ENCODE measurements around the gene DLST. TPM values are rescaled to one million over a fixed set of nuclear protein-coding genes. Genes with fewer than 3 reads are reported as not detected.

DLST gene
- total RNA-seq, 1 donor from 2014 or later = 101 TPM

DNA sequence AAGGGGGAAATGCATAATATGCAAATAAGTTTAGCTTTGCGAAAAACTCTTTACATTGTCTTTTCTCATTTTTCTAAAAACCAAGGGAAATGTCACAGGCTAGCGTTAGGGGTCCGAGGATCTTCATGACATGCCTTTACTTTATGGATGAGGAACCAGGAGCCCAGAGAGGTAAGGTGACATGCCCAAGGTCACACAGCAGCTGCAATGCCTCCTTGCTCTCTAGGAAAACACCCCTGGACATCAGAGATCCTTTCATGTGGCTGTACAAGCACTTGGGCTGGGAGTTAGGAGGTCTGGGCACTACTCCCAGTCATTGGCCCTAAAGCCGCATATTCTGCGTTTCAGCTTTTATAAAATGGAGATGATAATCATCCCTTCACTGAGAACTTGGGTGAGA lies 6.5 kb upstream of the DLST start:
- TF ChIP-seq, protein P1, sequence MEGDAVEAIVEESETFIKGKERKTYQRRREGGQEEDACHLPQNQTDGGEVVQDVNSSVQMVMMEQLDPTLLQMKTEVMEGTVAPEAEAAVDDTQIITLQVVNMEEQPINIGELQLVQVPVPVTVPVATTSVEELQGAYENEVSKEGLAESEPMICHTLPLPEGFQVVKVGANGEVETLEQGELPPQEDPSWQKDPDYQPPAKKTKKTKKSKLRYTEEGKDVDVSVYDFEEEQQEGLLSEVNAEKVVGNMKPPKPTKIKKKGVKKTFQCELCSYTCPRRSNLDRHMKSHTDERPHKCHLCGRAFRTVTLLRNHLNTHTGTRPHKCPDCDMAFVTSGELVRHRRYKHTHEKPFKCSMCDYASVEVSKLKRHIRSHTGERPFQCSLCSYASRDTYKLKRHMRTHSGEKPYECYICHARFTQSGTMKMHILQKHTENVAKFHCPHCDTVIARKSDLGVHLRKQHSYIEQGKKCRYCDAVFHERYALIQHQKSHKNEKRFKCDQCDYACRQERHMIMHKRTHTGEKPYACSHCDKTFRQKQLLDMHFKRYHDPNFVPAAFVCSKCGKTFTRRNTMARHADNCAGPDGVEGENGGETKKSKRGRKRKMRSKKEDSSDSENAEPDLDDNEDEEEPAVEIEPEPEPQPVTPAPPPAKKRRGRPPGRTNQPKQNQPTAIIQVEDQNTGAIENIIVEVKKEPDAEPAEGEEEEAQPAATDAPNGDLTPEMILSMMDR (IDR thresholded peaks at IDR 0.05) = no peak
- no peaks in the 10 kb centered on the region for H3K9me3 Mint-ChIP-seq (ENCODE audit: unreplicated experiment)
- H3K4me1 Mint-ChIP-seq (ENCODE audit: unreplicated experiment) = no peaks in the 10 kb centered on the region
- no peak overlapping the region for H3K4me3 Mint-ChIP-seq (ENCODE audit: unreplicated experiment)
- H3K27ac Mint-ChIP-seq (ENCODE audit: unreplicated experiment) = no peak overlapping the region
- no peaks in the 10 kb centered on the region for H3K27me3 Mint-ChIP-seq (ENCODE audit: unreplicated experiment)
- peaks cover 2% of the 10 kb centered on the region for H3K36me3 Mint-ChIP-seq (ENCODE audit: unreplicated experiment)
- no peak for DNase-seq (ENCODE audit: extremely low spot score, unreplicated experiment)

- no peak for DNase-seq (ENCODE audit: extremely low spot score, unreplicated experiment)
- Mint-ChIP-seq H3K27me3 (ENCODE audit: unreplicated experiment) (no peaks in the 10 kb centered on the region), H3K9me3 (ENCODE audit: unreplicated experiment) (no peaks in the 10 kb centered on the region), H3K4me1 (ENCODE audit: unreplicated experiment) (peaks cover 5% of the 10 kb centered on the region), H3K4me3 (ENCODE audit: unreplicated experiment) (no peak within 1 kb of the TSS), H3K27ac (ENCODE audit: unreplicated experiment) (no peak within 1 kb of the TSS), H3K36me3 (ENCODE audit: unreplicated experiment) (peaks cover 2% of the 10 kb centered on the region)
- TF ChIP-seq, protein P1 (IDR thresholded peaks at IDR 0.05) = no peak
Measured at GRCh38 chr14:74875941-74876913, 5.5 kb upstream of the DLST start, which contains the start of gene PROX2. TSS of gene PROX2 (minus strand) at chr14:74876145. CDS start at chr14:74863834, 12,311 bp downstream.

GRCh38 chr14:74879427-74880182 lies 2.1 kb upstream of the DLST start:
- H3K36me3 Mint-ChIP-seq (ENCODE audit: unreplicated experiment) = peaks cover 2% of the 10 kb centered on the region
- TF ChIP-seq, protein P1 (IDR thresholded peaks at IDR 0.05) = no peak
- H3K27me3 Mint-ChIP-seq (ENCODE audit: unreplicated experiment) = no peaks in the 10 kb centered on the region
- peaks cover 28% of the 10 kb centered on the region for H3K4me1 Mint-ChIP-seq (ENCODE audit: unreplicated experiment)
- no peak for DNase-seq (ENCODE audit: extremely low spot score, unreplicated experiment)
- no peaks in the 10 kb centered on the region for H3K9me3 Mint-ChIP-seq (ENCODE audit: unreplicated experiment)
- no peak overlapping the region for H3K27ac Mint-ChIP-seq (ENCODE audit: unreplicated experiment)
- no peak overlapping the region for H3K4me3 Mint-ChIP-seq (ENCODE audit: unreplicated experiment)

- Mint-ChIP-seq H3K9me3 (ENCODE audit: unreplicated experiment) (no peaks in the 10 kb centered on the region), H3K4me1 (ENCODE audit: unreplicated experiment) (peaks cover 47% of the 10 kb centered on the region), H3K27me3 (ENCODE audit: unreplicated experiment) (no peaks in the 10 kb centered on the region), H3K27ac (ENCODE audit: unreplicated experiment) (peak overlapping the region; percentile 94), H3K36me3 (ENCODE audit: unreplicated experiment) (peaks cover 11% of the 10 kb centered on the region), H3K4me3 (ENCODE audit: unreplicated experiment) (peak overlapping the region; percentile 98)
- TF ChIP-seq, protein P1 (IDR thresholded peaks at IDR 0.05) = no peak
- no peak for DNase-seq (ENCODE audit: extremely low spot score, unreplicated experiment)
Measured at GRCh38 chr14:74882103-74882920, 596 bp downstream of the DLST start.
